Dedifferentiated amniotic fluid mesenchymal stem cell (primary cell): Measurements from ENCODE around the gene UNC5B.
"Not testable (repeated sequence)": the region's sequence is repeated elsewhere in the genome, so short reads cannot be mapped to it uniquely, and the experiment has no call there.

Experiments
- DNase-seq: peaks from one replicate; pipeline ENCODE4 v3.0.0-alpha.2; 2016; ENCODE audit errors: extremely low spot score

UNC5B gene

DNA sequence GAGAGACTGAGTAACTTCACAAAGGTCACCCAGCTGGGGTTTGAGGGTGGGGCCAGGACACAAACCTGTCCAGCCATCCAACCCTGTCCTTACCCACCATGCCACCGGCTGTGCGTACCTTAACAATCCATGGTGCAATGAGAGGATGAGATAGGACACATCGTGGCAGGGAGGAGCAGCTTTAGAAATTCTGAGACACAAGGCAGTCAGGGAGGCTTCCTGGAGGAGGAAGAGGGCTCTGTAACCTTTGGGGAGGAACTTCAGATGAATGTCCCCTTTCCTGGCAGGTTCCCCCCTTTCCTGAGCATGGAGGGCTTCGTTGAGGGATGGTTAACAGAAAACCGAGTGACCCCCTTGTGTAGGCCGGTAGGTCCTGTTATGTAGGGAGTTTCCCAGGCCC is 71.0 kb downstream of the UNC5B start:
- no peak for DNase-seq

DNA sequence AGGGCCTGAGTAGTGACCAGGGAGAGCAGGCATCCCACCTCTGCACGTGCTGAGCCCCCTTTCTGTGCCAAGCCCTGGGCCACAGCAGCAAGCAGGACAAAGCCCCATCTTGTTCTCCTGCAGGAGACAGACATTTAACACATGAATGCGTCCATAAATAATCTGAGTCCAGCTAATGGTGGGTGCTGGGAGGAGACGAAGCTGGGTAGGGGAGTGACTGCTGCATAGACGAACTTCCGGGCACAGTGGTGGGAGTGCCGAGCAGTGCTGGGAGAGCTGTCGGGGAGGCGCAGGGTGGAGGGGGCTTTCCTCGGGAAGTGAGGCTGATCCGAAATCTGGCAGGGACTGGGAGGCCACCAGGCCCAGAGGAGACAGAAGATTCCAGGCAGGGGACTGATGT is 71.5 kb downstream of the UNC5B start:
- DNase-seq: no peak

DNA sequence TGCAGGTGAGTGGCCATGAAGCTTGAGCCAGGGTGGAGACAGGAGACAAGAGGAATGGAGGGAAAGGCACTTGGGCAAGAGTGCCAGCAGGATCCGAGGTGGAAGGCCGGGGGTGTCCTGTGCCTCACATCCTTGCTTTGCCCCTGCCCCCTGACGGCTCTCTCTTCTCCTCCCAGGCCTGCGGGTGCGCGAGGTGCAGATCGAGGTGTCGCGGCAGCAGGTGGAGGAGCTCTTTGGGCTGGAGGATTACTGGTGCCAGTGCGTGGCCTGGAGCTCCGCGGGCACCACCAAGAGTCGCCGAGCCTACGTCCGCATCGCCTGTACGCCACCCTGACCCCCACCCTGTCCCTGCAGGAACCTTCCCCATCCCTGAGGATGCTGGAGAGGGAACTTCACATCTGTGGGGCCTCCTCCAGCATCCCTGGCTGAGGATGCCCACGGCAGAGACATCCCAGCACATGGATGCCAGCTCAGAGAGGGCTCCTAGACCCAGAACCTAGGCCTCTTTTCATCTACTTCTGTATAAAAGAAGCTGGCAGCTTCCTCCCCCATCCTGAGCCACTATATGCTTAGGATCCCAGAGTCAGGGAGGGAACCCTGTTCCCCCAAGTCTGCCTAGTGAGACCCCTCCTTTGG is 72.3 kb downstream of the UNC5B start:
- no peak for DNase-seq

DNA sequence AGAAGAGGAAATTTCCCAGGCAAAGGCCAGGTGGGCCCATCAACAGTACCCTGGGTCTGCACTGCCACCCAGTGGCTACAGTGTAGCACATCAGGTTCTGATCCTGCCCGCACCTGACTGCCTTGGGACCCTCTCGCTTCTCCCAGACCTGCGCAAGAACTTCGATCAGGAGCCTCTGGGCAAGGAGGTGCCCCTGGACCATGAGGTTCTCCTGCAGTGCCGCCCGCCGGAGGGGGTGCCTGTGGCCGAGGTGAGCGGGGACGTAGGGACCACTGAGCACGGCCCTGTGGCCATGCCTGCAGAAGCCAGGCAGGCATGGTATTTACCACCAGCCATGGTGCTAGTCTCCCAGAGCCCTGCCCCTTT is 72.8 kb downstream of the UNC5B start:
- DNase-seq: no peak

DNA sequence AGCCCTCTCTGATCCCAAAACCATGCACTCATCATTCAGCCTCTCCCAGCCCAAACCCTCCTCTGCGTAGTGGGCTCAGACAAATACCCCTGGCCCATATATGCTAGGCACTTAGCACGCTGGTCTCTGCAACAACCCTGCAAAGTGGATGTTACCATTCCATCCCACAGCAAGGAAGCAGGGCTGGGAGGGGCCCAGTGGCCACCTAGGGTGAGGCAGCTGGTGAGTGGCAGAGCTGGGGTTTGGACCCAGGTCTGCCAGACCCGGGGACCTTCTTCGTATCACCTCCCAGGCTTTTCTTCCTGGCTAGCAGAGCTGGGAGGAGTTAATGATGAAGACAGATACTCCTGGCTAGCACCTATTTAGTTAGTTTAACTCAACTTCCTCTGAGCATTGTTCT is 73.6 kb downstream of the UNC5B start:
- DNase-seq: no peak

DNA sequence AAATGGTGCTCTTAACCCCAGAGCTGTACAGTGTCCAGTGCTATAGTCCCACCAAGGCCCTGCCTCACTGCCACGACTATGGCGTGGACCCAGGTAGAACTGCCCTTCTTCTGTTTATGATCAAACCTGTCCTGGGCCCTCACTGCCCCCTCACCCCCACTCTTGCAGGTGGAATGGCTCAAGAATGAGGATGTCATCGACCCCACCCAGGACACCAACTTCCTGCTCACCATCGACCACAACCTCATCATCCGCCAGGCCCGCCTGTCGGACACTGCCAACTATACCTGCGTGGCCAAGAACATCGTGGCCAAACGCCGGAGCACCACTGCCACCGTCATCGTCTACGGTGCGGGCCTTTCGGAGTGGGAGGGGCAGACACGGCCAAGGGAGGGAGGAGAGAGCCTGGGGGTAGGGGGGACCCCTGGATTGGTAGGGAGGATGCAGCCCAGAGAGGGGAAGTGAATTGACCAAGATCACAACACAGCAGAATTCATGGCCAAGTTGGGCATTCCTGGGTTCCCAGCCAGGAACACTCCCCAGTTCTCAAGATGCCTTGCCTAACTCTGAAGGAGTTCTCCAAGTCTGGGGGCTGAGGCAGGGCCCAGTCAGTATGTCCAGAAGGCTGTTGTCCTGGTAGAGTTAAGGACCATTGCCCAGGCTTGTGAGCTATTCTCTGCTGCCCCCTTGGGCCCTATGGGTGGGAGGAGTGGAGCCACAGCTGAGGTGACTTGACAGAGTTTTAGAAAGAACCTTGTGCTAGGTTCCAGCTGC is 74.3 kb downstream of the UNC5B start:
- DNase-seq: no peak

DNA sequence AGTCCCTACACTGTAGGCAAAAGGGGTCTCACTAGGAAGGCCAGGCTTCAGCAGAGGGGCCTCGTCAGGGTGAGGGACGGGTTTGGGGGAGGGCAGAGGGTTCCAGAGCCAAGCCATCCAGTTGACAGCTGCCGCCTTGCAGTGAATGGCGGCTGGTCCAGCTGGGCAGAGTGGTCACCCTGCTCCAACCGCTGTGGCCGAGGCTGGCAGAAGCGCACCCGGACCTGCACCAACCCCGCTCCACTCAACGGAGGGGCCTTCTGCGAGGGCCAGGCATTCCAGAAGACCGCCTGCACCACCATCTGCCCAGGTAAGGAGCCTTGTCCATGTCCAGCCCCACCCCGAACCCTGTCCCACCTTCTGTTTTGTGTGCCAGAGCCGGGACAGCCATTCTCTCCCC is 75.1 kb downstream of the UNC5B start:
- DNase-seq: no peak

DNA sequence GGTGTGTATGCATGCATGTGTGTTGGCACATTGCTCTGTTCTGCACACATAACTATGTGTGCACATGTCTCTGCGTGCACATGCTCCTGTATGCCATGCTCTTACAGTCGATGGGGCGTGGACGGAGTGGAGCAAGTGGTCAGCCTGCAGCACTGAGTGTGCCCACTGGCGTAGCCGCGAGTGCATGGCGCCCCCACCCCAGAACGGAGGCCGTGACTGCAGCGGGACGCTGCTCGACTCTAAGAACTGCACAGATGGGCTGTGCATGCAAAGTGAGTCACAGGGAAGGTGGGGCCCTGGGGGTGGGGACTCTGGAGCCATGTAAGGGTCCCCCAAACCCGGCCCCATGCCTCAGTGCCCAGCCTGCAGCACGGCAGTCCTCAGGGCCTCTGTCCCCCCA is 76.1 kb downstream of the UNC5B start:
- DNase-seq: no peak

DNA sequence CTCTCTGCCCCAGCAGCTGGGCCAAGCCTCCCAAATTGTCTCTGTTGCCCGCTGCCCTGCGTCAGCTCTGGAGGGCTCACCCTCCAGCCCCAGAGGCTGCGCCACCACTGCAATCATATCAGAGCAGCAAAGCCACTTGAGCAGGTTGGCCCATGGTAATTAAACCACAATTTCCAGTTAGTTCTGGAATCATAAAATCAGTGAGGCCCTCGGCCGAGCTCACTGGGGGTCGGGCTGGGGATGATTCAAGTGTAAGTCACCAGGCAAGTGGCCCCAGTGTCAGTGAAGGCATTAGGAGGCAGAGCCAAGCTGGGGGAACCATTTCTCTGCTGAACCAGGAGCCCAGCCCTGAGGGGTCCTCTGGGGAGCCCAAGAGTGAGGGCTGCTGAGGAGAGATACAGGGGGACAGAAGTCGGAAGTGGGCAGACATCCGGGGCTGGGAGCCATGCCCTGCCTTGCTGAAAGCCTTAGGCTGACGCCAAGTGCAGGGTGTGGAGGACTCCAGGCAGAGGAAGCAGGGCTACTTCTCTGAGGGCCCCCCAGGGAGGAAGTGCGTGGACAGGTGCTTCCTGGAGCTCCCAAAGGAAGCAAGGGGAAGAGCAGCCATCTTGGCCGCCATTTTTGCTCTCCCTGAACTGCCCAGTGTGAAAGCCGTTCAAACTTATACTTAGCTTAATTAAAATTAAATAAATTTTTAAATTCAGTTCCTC is 77.2 kb downstream of the UNC5B start:
- no peak for DNase-seq

DNA sequence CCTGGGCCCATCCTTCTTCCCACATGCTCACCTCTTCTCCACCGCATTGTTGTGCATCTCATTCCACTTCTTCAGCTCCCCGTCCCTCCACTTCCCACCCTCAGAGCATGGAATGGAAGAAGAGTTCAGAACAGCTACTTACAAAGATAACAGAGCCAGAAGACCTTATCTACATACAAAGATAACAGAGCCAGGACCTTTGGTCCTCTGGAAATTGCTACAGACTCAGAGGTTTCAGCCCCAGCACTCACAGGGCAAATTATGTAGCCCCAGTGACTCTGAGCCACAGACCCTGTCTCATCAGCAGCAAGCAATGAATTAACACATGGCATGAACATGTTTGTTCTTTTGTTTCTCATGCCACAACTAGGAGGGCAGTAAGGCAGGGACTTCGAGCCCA is 78.0 kb downstream of the UNC5B start:
- no peak for DNase-seq

DNA sequence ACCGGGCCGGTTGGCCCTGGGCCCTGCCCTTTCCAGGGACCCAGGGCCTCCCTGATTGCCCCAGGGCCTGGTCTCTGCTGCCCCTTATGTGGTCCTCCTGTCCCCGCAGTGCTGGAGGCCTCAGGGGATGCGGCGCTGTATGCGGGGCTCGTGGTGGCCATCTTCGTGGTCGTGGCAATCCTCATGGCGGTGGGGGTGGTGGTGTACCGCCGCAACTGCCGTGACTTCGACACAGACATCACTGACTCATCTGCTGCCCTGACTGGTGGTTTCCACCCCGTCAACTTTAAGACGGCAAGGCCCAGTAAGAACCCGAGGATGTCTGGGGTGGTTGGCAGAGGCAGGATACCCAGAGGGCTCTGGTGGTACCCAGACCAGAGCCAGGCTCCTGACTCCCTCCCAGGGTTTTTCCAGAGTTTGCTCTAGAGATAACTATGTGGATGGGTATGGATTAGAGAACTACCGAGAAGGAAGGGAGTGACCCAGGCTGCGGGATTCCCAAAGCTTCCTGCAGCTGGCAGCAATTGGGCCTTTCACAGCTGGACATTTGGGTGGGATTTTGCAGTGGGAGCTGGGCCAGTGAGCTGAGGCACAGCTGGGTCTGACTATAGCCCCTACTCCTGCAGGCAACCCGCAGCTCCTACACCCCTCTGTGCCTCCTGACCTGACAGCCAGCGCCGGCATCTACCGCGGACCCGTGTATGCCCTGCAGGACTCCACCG is 78.6 kb downstream of the UNC5B start:
- DNase-seq: no peak

DNA sequence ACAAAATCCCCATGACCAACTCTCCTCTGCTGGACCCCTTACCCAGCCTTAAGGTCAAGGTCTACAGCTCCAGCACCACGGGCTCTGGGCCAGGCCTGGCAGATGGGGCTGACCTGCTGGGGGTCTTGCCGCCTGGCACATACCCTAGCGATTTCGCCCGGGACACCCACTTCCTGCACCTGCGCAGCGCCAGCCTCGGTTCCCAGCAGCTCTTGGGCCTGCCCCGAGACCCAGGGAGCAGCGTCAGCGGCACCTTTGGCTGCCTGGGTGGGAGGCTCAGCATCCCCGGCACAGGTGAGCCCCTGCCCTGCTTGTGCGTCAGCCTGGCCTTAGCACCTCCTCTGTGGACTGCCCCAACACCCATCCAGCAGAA is 79.1 kb downstream of the UNC5B start:
- DNase-seq: no peak

DNA sequence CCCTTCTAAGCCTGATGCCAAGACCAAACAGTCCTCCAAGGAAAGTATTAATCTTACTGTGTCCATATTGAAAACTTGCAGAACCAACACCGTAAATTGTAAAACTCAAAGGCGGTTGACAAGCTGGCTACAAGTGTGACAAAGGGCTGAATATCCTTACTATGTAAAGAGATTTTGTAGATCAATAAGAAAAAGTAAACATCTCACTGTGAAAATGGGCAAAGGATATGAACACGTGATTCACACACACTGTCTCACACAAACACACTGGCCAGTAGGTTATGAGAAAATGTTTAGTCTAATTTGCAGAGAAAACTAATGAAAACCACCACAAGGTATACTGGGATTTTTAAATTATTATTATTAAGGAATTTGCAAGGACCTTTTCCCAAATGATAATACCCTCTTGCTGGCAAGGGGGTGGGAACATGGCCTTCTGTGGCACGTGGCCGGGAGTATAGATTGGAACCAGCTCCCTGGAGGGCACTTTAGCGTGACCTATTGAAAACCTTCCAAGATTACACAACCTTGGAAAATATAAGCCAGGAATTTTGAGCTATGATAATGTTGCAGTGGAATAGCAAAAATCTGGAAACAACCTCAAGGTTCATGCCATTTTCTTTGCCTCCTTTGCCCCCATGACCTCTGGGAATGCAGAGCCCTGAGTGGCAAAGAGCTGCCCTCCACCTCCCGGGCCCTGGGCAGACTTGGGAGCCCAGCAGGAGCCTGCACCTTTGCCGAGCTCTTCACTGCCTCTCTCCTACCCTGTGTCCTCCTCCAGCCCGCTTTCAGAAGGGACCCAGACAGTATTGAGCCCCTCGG is 80.5 kb downstream of the UNC5B start:
- DNase-seq: no peak

DNA sequence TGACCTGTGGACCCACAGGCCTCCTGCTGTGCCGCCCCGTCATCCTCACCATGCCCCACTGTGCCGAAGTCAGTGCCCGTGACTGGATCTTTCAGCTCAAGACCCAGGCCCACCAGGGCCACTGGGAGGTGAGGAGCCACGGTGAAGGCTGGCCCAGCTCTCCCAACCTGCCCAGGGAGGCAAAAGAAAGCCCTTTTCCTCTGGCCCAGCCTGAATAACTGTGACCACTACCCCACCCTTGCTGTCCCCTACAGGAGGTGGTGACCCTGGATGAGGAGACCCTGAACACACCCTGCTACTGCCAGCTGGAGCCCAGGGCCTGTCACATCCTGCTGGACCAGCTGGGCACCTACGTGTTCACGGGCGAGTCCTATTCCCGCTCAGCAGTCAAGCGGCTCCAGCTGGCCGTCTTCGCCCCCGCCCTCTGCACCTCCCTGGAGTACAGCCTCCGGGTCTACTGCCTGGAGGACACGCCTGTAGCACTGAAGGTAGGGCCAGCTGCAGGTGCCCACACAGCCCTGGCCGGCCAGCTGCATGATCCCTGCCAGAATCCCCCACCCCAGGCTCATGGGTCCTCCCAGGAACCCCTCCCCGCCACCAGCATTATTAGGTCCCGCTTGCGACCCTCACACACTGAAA is 81.2 kb downstream of the UNC5B start:
- no peak for DNase-seq

DNA sequence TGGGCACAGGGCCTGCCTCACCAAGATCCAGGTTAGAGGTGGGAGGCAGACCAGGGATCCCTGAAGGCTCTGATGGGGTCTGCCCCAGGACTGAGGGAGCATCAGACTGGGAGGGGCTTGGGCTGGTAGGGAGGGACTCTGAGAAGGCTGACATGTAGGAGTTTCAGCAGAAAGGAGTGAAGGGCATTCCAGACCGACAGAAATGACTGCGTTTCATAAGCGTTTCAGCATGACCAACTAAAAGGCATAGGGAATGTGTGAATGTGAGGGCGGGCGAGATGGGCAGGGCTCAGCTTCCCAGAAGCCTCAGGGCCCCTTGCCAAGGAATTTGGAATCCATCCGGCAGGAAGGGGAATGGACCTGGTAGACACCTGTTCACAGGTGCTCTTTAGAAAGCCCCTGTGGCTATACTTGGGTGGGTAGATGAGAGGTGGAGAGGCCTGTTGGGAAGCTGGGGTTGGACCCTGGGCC is 81.8 kb downstream of the UNC5B start:
- no peak for DNase-seq

DNA sequence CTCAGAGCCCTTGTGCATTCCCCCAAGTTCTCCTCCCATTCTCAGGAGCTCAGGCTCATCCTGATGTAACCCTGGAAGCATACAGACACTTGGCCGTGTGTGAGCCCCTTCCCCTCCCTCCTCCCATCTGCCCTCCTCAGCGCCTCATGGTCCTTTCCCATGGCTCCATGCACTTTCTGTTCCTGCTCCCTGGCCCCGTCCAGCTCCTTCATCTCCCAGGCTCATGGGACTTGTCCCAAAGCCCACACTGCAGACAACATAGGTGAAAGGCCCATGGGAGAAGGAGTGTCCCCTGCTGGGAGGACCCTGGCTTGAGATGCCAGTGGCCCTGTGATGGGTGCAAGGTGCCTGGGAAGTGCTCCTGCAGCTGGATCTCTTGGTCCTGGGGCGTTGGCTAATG is 82.5 kb downstream of the UNC5B start:
- DNase-seq: no peak

DNA sequence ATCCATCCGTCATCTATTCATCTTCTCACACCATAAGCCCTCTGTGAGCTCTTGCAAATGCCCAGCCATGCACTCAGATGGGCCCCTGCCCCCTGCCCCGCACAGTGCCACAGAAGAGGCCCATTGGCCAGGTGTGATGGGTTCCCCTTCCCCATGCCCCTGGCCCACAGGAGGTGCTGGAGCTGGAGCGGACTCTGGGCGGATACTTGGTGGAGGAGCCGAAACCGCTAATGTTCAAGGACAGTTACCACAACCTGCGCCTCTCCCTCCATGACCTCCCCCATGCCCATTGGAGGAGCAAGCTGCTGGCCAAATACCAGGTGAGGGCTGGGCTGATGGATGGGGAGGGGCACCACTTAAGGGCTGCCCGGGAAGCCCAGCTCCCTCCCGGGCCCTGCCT is 83.3 kb downstream of the UNC5B start:
- DNase-seq: no peak

DNA sequence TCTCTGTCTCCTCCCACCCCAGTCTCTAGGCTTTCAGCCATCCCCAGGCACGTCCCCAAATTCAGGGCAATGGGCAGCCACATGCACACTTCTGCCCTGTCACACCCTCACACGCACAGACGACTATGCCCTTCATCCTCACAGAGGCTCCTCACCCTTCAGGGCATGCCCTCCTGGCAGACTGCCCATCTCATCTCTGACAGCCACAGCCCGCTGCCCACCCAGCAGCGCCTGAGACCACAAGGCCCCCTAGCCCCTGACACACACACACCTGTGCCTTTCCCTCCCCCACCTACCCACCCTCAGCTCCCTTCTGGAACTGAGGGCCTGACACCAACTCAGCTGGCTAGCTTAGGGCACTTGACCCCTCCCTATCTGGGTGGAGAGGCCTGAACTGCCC is 83.7 kb downstream of the UNC5B start:
- DNase-seq: no peak

DNA sequence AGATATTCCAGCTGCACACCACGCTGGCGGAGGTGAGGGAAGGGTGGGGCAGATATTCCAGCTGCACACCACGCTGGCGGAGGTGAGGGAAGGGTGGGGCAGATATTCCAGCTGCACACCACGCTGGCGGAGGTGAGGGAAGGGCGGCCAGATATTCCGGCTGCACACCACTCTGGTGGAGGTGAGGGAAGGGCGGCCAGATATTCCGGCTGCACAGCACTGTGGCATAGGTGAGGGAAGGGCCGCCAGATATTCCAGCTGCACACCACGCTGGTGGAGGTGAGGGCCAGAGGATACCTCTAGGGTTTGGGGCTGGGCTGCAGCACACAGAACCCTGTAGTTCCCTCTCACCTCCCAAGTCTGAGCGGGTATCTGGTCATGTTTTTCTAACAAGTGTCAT is 84.4 kb downstream of the UNC5B start:
- not testable (repeated sequence) for DNase-seq

DNA sequence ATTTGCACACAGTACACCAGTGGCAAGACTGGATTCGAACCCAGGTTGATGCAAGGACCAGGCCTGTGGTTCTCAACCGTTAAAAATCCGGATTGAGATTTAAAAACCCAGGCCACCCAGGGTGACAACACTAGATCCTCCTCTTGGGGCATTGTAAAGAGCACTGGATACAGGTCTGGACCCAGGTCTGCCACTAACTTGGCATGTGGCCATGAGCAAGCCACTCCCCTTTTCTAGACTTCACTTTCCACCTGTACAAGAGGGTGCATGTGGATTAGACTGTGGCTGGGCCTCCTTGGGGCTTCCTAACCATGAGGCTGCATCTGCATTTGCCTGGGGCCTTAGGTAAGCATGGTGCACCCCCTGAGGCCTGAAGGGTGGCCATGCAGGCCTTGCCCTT is 85.0 kb downstream of the UNC5B start:
- no peak for DNase-seq
